B cell (primary cell): ENCODE results near the gene ARRDC5. TPM values are rescaled to one million over a fixed set of nuclear protein-coding genes. Genes with fewer than 3 reads are reported as not detected.

ENCODE experiments used
- ATAC-seq: fragments of 200-7000 bp; cut with Tn5 transposase; one replicate; pipeline ENCODE4 v1.10.0; 2021; ENCODE audit warnings: low read depth, mild to moderate bottlenecking, moderate number of reproducible peaks, moderate library complexity
- CTCF ChIA-PET: fragments of 350-600 bp; sonication (Branson Sonifier 250); formaldehyde crosslinking; loops from one replicate; lab custom pipeline; 2021; ENCODE audit warnings: antibody characterized with exemption, inconsistent platforms; lab: Charles Lee
- POLR2A ChIA-PET: fragments of 350-600 bp; sonication (Branson Sonifier 250); formaldehyde crosslinking; loops from one replicate; lab custom pipeline; 2021; ENCODE audit warnings: antibody characterized with exemption; lab: Charles Lee
- DNase-seq: peaks from one replicate; pipeline ENCODE4 v3.0.0; 2013
- H2AFZ ChIP-seq: 2 replicates; pipeline ENCODE4 v1.6.1; 2012; ENCODE audit warnings: mild to moderate bottlenecking, low read depth, low read length; ENCODE audit not compliant: insufficient read depth, poor library complexity, severe bottlenecking
- H3K27ac ChIP-seq, 2 donors: 1 replicate in 1 of 2; 2 replicates in 1 of 2; pipeline ENCODE4 v1.5.1; 2012 to 2013; ENCODE audit warnings: low read length in 2 of 2, mild to moderate bottlenecking in 2 of 2, moderate library complexity in 1 of 2
- H3K27me3 ChIP-seq, 4 experiments: fragments of 200-600 bp in 1 of 4; sonication (generic) in 1 of 4; replicated peaks in 1 of 4; 1 replicate in 2 of 4; 2 replicates in 2 of 4; pipeline versions ENCODE4 v1.6.1 to v1.7.0; 2013 to 2016; ENCODE audit warnings: low read length in 3 of 4, mild to moderate bottlenecking in 2 of 4, mixed read lengths in 1 of 4, moderate library complexity in 1 of 4; ENCODE audit not compliant: insufficient read depth in 4 of 4, control insufficient read depth in 3 of 4; ENCODE audit errors: control extremely low read depth in 1 of 4
- H3K36me3 ChIP-seq, 2 experiments: replicated peaks in 1 of 2; 1 replicate in 1 of 2; 2 replicates in 1 of 2; pipeline versions ENCODE4 v1.6.1 to v1.7.1; 2013; ENCODE audit warnings: low read length in 1 of 2; ENCODE audit not compliant: insufficient read depth in 2 of 2, control insufficient read depth in 1 of 2; ENCODE audit errors: control extremely low read depth in 1 of 2, extremely low read depth in 1 of 2
- H3K4me1 ChIP-seq, 2 donors: fragments of 200-600 bp in 1 of 2; sonication (generic) in 1 of 2; 1 replicate in 1 of 2; 2 replicates in 1 of 2; pipeline versions ENCODE4 v1.5.1 to v1.6.1; 2013 to 2017; ENCODE audit warnings: low read length in 2 of 2; ENCODE audit not compliant: control insufficient read depth in 2 of 2, insufficient read depth in 2 of 2
- H3K4me2 ChIP-seq: replicated peaks from 2 replicates; pipeline ENCODE3; 2012; ENCODE audit warnings: mild to moderate bottlenecking, low read depth, low read length; ENCODE audit not compliant: poor library complexity, severe bottlenecking
- H3K4me3 ChIP-seq, 5 experiments: fragments of 200-600 bp in 1 of 5; sonication (generic) in 1 of 5; 1 replicate in 3 of 5; 2 replicates in 2 of 5; pipeline versions ENCODE4 v1.5.1 to v1.7.0; 2011 to 2016; ENCODE audit warnings: low read length in 4 of 5, mild to moderate bottlenecking in 4 of 5, low read depth in 2 of 5, control low read depth in 1 of 5, moderate library complexity in 1 of 5; ENCODE audit not compliant: insufficient read depth in 1 of 5; ENCODE audit errors: control extremely low read depth in 1 of 5, extremely low read depth in 1 of 5
- H3K79me2 ChIP-seq: fragments of 200-600 bp; sonication (generic); one replicate; pipeline ENCODE4 v1.6.0; 2016; ENCODE audit warnings: low read length; ENCODE audit not compliant: control insufficient read depth, insufficient read depth
- H3K9ac ChIP-seq: fragments of 200-600 bp; sonication (generic); 2 replicates; pipeline ENCODE4 v1.6.1; 2017; ENCODE audit warnings: mild to moderate bottlenecking, low read length, moderate library complexity
- H3K9me3 ChIP-seq, 3 donors: one replicate each; pipeline versions ENCODE4 v1.6.1 to v1.7.1; 2013; ENCODE audit warnings: low read length in 2 of 3; ENCODE audit not compliant: control insufficient read depth in 2 of 3, insufficient read depth in 1 of 3; ENCODE audit errors: control extremely low read depth in 1 of 3
- H4K20me1 ChIP-seq: 2 replicates; pipeline ENCODE4 v1.6.0; 2012; ENCODE audit warnings: mild to moderate bottlenecking, low read length; ENCODE audit not compliant: insufficient read depth, control insufficient read depth, poor library complexity, severe bottlenecking
- H3K27ac Mint-ChIP-seq: one replicate; pipeline ENCODE4 v1.8.0; 2021; ENCODE audit warnings: mixed read lengths
- H3K27me3 Mint-ChIP-seq: one replicate; pipeline ENCODE4 v1.8.0; 2021; ENCODE audit warnings: mixed read lengths
- H3K4me1 Mint-ChIP-seq: one replicate; pipeline ENCODE4 v1.8.0; 2021; ENCODE audit warnings: mixed read lengths
- H3K4me3 Mint-ChIP-seq: one replicate; pipeline ENCODE4 v1.8.0; 2021; ENCODE audit warnings: mixed read lengths
- H3K9me3 Mint-ChIP-seq: one replicate; pipeline ENCODE4 v1.8.0; 2022; ENCODE audit warnings: mixed read lengths; ENCODE audit not compliant: insufficient read depth
- EZH2 ChIP-seq: IDR thresholded peaks from 2 replicates; pipeline ENCODE4 v1.6.1; 2012; ENCODE audit warnings: borderline replicate concordance, low read depth, mild to moderate bottlenecking, moderate library complexity, low read length; ENCODE audit not compliant: insufficient read depth, poor library complexity, severe bottlenecking
- WGBS: methylation state at CpG from one replicate; pipeline ENCODE4 v1.1.5; 2013; ENCODE audit warnings: missing lambda C conversion rate; ENCODE audit not compliant: insufficient coverage; 5-methylcytosine and 5-hydroxymethylcytosine counted together
- intact Hi-C: fragments of 100-400 bp; cut with micrococcal nuclease; formaldehyde crosslinking; loops from one replicate; pipeline ENCODE4 v1.10.0; 2022
- polyA plus RNA-seq: library from polyadenylated mRNA; depleted of rRNA; stranded (reverse); fragments of >200 nt; gene quantifications from 2 replicates; pipeline ENCODE4 v1.2.3, GENCODE V29; 2012
- total RNA-seq, 2 donors: library from RNA; stranded (reverse); fragments of 120-200 nt in 1 of 2; gene quantifications; 1 replicate in 1 of 2; 2 replicates in 1 of 2; pipeline versions ENCODE4 v1.2.3 to v1.2.4, GENCODE V29; 2013 to 2022
- TF ChIP-seq, protein P1 (sequence below): fragments of 200-600 bp; IDR thresholded peaks from one replicate; pipeline ENCODE4 v1.8.0; 2022; ENCODE audit warnings: antibody characterized with exemption, mild to moderate bottlenecking

ARRDC5 gene
- total and polyA plus RNA-seq, 2 donors (not counting 1 experiment from before 2014, with no cell fraction given) = 10.2 to 13.2 TPM

DNA sequence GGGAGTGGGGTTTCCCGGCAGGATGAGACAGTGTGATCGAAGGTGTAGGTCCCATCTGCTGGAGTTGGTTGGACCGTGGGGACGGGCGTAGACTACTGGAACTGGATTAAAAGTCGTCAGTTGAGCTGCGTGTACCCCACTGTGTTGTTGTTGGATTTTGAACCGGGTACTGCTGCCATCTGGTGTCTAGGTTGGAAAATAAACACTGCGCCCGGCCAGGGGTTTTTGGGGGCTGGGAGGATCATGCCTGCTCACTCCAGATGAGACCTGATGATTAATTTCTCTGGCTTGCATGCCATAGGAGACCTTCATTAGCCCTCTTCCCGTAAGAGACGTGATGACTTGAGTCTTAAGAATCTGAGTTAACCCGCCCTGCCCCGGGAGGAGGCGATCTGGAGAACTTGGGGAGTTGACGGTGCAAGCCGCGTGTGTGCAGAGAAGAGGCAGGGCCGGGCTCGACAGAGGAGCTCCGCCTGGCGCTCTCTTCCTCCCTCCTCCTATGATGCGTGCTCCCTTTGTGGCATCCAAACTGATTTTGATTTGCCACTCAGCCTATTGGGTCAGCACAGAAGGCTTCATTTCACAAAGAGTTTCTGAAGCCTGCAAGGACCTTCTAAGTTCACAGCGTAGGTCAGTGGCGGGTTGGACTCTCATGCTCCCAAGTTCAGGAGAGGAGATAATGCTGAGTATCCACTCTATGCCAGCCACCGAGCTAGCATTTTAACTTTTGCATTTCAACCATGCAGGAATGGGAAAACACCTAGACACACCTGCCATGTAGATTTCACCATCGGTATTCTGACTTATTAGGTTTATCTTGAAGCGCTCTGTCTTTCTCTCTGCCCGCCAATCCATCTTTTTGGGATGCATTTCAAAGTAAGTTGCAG lies 9.3 kb upstream of the ARRDC5 start:
- no peak for TF ChIP-seq EZH2
- TF ChIP-seq, protein P1, sequence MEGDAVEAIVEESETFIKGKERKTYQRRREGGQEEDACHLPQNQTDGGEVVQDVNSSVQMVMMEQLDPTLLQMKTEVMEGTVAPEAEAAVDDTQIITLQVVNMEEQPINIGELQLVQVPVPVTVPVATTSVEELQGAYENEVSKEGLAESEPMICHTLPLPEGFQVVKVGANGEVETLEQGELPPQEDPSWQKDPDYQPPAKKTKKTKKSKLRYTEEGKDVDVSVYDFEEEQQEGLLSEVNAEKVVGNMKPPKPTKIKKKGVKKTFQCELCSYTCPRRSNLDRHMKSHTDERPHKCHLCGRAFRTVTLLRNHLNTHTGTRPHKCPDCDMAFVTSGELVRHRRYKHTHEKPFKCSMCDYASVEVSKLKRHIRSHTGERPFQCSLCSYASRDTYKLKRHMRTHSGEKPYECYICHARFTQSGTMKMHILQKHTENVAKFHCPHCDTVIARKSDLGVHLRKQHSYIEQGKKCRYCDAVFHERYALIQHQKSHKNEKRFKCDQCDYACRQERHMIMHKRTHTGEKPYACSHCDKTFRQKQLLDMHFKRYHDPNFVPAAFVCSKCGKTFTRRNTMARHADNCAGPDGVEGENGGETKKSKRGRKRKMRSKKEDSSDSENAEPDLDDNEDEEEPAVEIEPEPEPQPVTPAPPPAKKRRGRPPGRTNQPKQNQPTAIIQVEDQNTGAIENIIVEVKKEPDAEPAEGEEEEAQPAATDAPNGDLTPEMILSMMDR = peak; percentile 72
- CTCF ChIA-PET = interaction anchor here (0.6 to 15.4 kb wide), 28 partner anchors 8 to 179 kb away, joined by 3 to 219 read pairs (median 5); partner anchors contain the start of genes ARRDC5, KDM4B and PLIN3
- intact Hi-C loops = loop anchor here (1.0 to 2.0 kb wide), 3 partner anchors 40 to 219 kb away; no protein-coding TSS in a partner anchor
- no peaks in the 10 kb centered on the region for H3K9me3 Mint-ChIP-seq
- peak overlapping the region; percentile 93 for H3K4me3 Mint-ChIP-seq
- H4K20me1 ChIP-seq = peaks cover 76% of the 10 kb centered on the region
- H3K9ac ChIP-seq = peak overlapping the region; percentile 70
- WGBS = 14% methylated on average over 24 of the region's 29 CpGs
- peak overlapping the region; percentile 99 for H3K4me2 ChIP-seq
- H3K4me1 Mint-ChIP-seq = peaks cover 68% of the 10 kb centered on the region
- no peaks in the 10 kb centered on the region for H3K9me3 ChIP-seq
- peak; percentile 81 for DNase-seq
- H3K79me2 ChIP-seq = peaks cover 96% of the 10 kb centered on the region
- H3K4me1 ChIP-seq = peaks cover 54 to 73% of the 10 kb centered on the region in 2 donors
- no peak overlapping the region for H3K27ac ChIP-seq
- peaks cover 0 to 3% (median 0%) of the 10 kb centered on the region in 4 experiments for H3K27me3 ChIP-seq
- no peaks in the 10 kb centered on the region for H3K27me3 Mint-ChIP-seq
- POLR2A ChIA-PET = interaction anchor here (0.6 to 1.5 kb wide), 5 partner anchors 19 to 219 kb away, joined by 3 to 9 read pairs (median 3); partner anchors contain the start of gene KDM4B
- peak overlapping the region in 4 of 5 experiments; percentile 2 to 73 (median 44) for H3K4me3 ChIP-seq
- ATAC-seq = peak; percentile 32
- H2AFZ ChIP-seq = peak overlapping the region; percentile 57
- H3K27ac Mint-ChIP-seq = peak overlapping the region; percentile 87
- peaks cover 0 to 8% of the 10 kb centered on the region in 2 experiments for H3K36me3 ChIP-seq
